Measurements from ENCODE around the gene PCGF1.
A peak's percentile ranks its signal among the peaks of the same experiment; 100 is the strongest.
"Not testable (repeated sequence)": the region's sequence is repeated elsewhere in the genome, so short reads cannot be mapped to it uniquely, and the experiment has no call there.

Gene PCGF1

GRCh38 chr2:74499267-74499939 is 8.1 kb downstream of the PCGF1 start, which contains the start of gene LBX2:
Gene LBX2, minus strand, starts transcription at chr2:74499603. Its CDS starts 66 bp downstream, at chr2:74499537.
- no peak for DNase-seq (ENCODE audit: low read depth)

- no peak for DNase-seq (ENCODE audit: low read depth)
These were observed 8.8 kb downstream of the PCGF1 start for GRCh38 chr2:74498500-74499266.

- no peak for DNase-seq (ENCODE audit: low read depth)
These were observed 9.6 kb downstream of the PCGF1 start for GRCh38 chr2:74497777-74498499.

- no peak for DNase-seq (ENCODE audit: low read depth)
These were observed 10.3 kb downstream of the PCGF1 start for GRCh38 chr2:74496997-74497776.

- no peak for DNase-seq (ENCODE audit: low read depth)
These were observed 12.1 kb downstream of the PCGF1 start for GRCh38 chr2:74495440-74495839.

GRCh38 chr2:74493546-74493945 is 13.9 kb downstream of the PCGF1 start:
- no peak for DNase-seq (ENCODE audit: low read depth)

- no peak for DNase-seq (ENCODE audit: low read depth)
These were observed 15.6 kb downstream of the PCGF1 start for GRCh38 chr2:74491648-74492544.

GRCh38 chr2:74489906-74490305 is 17.6 kb downstream of the PCGF1 start:
- DNase-seq (ENCODE audit: low read depth) = no peak

GRCh38 chr2:74488643-74489481 is 18.6 kb downstream of the PCGF1 start:
- DNase-seq (ENCODE audit: low read depth) = no peak

GRCh38 chr2:74486141-74486540 is 21.4 kb downstream of the PCGF1 start:
- no peak for DNase-seq (ENCODE audit: low read depth)

- not testable (repeated sequence) for DNase-seq (ENCODE audit: low read depth)
These were observed 23.8 kb downstream of the PCGF1 start for GRCh38 chr2:74483675-74484164.

- peak; percentile 81 for DNase-seq (ENCODE audit: low read depth)
These were observed 24.5 kb downstream of the PCGF1 start, which contains the start of the genes CCDC142 and TTC31 for GRCh38 chr2:74482801-74483674. Gene CCDC142, minus strand, starts transcription at chr2:74482998. Its CDS starts 161 bp downstream, at chr2:74482837. Gene TTC31, plus strand, starts transcription at chr2:74483081. Its CDS starts 15 bp downstream, at chr2:74483096.

- DNase-seq (ENCODE audit: low read depth) = no peak
These were observed 25.3 kb downstream of the PCGF1 start for GRCh38 chr2:74481961-74482800.

- DNase-seq (ENCODE audit: low read depth) = no peak
These were observed 26.1 kb downstream of the PCGF1 start for GRCh38 chr2:74481431-74481830.

GRCh38 chr2:74474899-74475298 is 32.6 kb downstream of the PCGF1 start:
- DNase-seq (ENCODE audit: low read depth) = no peak

GRCh38 chr2:74474481-74474880 is 33.0 kb downstream of the PCGF1 start:
- no peak for DNase-seq (ENCODE audit: low read depth)

- DNase-seq (ENCODE audit: low read depth) = no peak
These were observed 34.6 kb downstream of the PCGF1 start for GRCh38 chr2:74472945-74473258.

All from stimulated activated CD8-positive, alpha-beta memory T cell treated with anti-CD3 and anti-CD28 coated beads, Interleukin-12 subunit alpha, Interleukin-12 subunit beta, amount 100 ng/mL, for 4 hours (primary cell).